B cell (primary cell): Measurements from ENCODE around the gene DNAI2.

Experiments used
- CTCF ChIP-seq: fragments of 200-600 bp; IDR thresholded peaks from one replicate; pipeline ENCODE4 v1.8.0; 2022; ENCODE audit warnings: antibody characterized with exemption, mild to moderate bottlenecking
- EZH2 ChIP-seq: IDR thresholded peaks from 2 replicates; pipeline ENCODE4 v1.6.1; 2012; ENCODE audit warnings: borderline replicate concordance, low read depth, mild to moderate bottlenecking, moderate library complexity, low read length; ENCODE audit not compliant: insufficient read depth, poor library complexity, severe bottlenecking

- TF ChIP-seq CTCF (no peak), EZH2 (no peak)
Measured at GRCh38 chr17:74335529-74336062, 61.6 kb downstream of the DNAI2 start.
